CD14-positive monocyte (primary cell): ENCODE data around the gene CASTOR1. TPM values are rescaled to one million over a fixed set of nuclear protein-coding genes. Genes with fewer than 3 reads are reported as not detected.

Experiments
- DNase-seq, 3 donors: peaks; one replicate each; pipeline ENCODE4 v3.0.0-alpha.2; 2011 to 2022
- H2AFZ ChIP-seq: 2 replicates; pipeline ENCODE4 v1.6.0; 2012; ENCODE audit warnings: mild to moderate bottlenecking, low read depth, low read length, inconsistent platforms; ENCODE audit not compliant: insufficient read depth, poor library complexity, severe bottlenecking
- H3K27ac ChIP-seq, 2 donors: 1 replicate in 1 of 2; 2 replicates in 1 of 2; pipeline ENCODE4 v1.5.1; 2012 to 2013; ENCODE audit warnings: low read length in 2 of 2, control low read depth in 1 of 2, inconsistent platforms in 1 of 2, low read depth in 1 of 2, mild to moderate bottlenecking in 1 of 2
- H3K27me3 ChIP-seq, 2 donors: one replicate each; pipeline versions ENCODE4 v1.6.0 to v1.6.1; 2011 to 2013; ENCODE audit warnings: low read length in 2 of 2; ENCODE audit not compliant: control insufficient read depth in 2 of 2, insufficient read depth in 2 of 2
- H3K36me3 ChIP-seq, 2 donors: replicated peaks in 1 of 2; 1 replicate in 1 of 2; 2 replicates in 1 of 2; pipeline versions ENCODE4 v1.5.1 to v1.6.1; 2012 to 2013; ENCODE audit warnings: low read length in 2 of 2, control low read depth in 1 of 2, inconsistent platforms in 1 of 2, mild to moderate bottlenecking in 1 of 2; ENCODE audit not compliant: insufficient read depth in 2 of 2, control insufficient read depth in 1 of 2
- H3K4me1 ChIP-seq, 2 donors: 1 replicate in 1 of 2; 2 replicates in 1 of 2; pipeline versions ENCODE4 v1.5.1 to v1.6.1; 2012 to 2013; ENCODE audit warnings: low read length in 2 of 2, control low read depth in 1 of 2, inconsistent platforms in 1 of 2, mild to moderate bottlenecking in 1 of 2, moderate library complexity in 1 of 2; ENCODE audit not compliant: insufficient read depth in 2 of 2, control insufficient read depth in 1 of 2
- H3K4me2 ChIP-seq: replicated peaks from 2 replicates; pipeline ENCODE3; 2012; ENCODE audit warnings: low read length, moderate library complexity, mild to moderate bottlenecking; ENCODE audit not compliant: poor library complexity, severe bottlenecking; ENCODE audit errors: extremely low read depth
- H3K4me3 ChIP-seq, 3 experiments: fragments of 200-600 bp in 1 of 3; sonication (generic) in 1 of 3; replicated peaks in 1 of 3; 1 replicate in 2 of 3; 2 replicates in 1 of 3; pipeline ENCODE4 v1.5.1; 2011 to 2013; ENCODE audit warnings: low read length in 3 of 3, mild to moderate bottlenecking in 3 of 3, control low read depth in 2 of 3, low read depth in 2 of 3, inconsistent platforms in 1 of 3, moderate library complexity in 1 of 3
- H3K79me2 ChIP-seq: 2 replicates; pipeline ENCODE4 v1.6.0; 2012; ENCODE audit warnings: mild to moderate bottlenecking, control low read depth, inconsistent platforms, low read length, moderate library complexity; ENCODE audit not compliant: insufficient read depth
- H3K9ac ChIP-seq: 2 replicates; pipeline ENCODE4 v1.6.0; 2017; ENCODE audit warnings: low read length, mild to moderate bottlenecking; ENCODE audit not compliant: insufficient read depth, poor library complexity, severe bottlenecking
- H3K9me3 ChIP-seq, 2 donors: replicated peaks in 1 of 2; 1 replicate in 1 of 2; 2 replicates in 1 of 2; pipeline versions ENCODE4 v1.5.1 to v1.6.1; 2012 to 2013; ENCODE audit warnings: low read length in 2 of 2, control low read depth in 1 of 2; ENCODE audit not compliant: control insufficient read depth in 1 of 2, insufficient read depth in 1 of 2
- H4K20me1 ChIP-seq: 2 replicates; pipeline ENCODE4 v1.6.0; 2012; ENCODE audit warnings: mild to moderate bottlenecking, low read length, control low read depth, moderate library complexity; ENCODE audit not compliant: insufficient read depth
- H3K27ac Mint-ChIP-seq, 7 donors: one replicate each; pipeline ENCODE4 v1.8.0; 2020; ENCODE audit warnings: mild to moderate bottlenecking in 7 of 7, mixed read lengths in 7 of 7, moderate library complexity in 6 of 7, inconsistent platforms in 2 of 7
- H3K27me3 Mint-ChIP-seq, 3 donors: one replicate each; pipeline ENCODE4 v1.8.0; 2021 to 2022; ENCODE audit warnings: low read depth in 3 of 3, mild to moderate bottlenecking in 3 of 3, mixed read lengths in 3 of 3, moderate library complexity in 3 of 3, inconsistent platforms in 1 of 3
- H3K36me3 Mint-ChIP-seq, 2 donors: one replicate each; pipeline ENCODE4 v1.8.0; 2020; ENCODE audit warnings: mixed read lengths in 2 of 2, inconsistent platforms in 1 of 2, mild to moderate bottlenecking in 1 of 2
- H3K4me1 Mint-ChIP-seq: one replicate; pipeline ENCODE4 v1.8.0; 2020; ENCODE audit warnings: mild to moderate bottlenecking, mixed read lengths
- H3K4me3 Mint-ChIP-seq, 2 donors: one replicate each; pipeline ENCODE4 v1.8.0; 2020; ENCODE audit warnings: mild to moderate bottlenecking in 2 of 2, mixed read lengths in 2 of 2, moderate library complexity in 1 of 2
- H3K9me3 Mint-ChIP-seq, 7 donors: one replicate each; pipeline ENCODE4 v1.8.0; 2020 to 2022; ENCODE audit warnings: mixed read lengths in 7 of 7, mild to moderate bottlenecking in 6 of 7, moderate library complexity in 6 of 7, inconsistent platforms in 2 of 7
- WGBS: methylation state at CpG from one replicate; pipeline ENCODE4 v1.1.5; 2013; ENCODE audit warnings: missing lambda C conversion rate; ENCODE audit not compliant: insufficient coverage; 5-methylcytosine and 5-hydroxymethylcytosine counted together
- intact Hi-C, 2 donors: fragments of 100-400 bp; cut with micrococcal nuclease; formaldehyde crosslinking; loops; one replicate each; pipeline versions ENCODE4 v1.15.0 to v1.15.1; 2023
- polyA plus RNA-seq, 3 donors: library from polyadenylated mRNA; depleted of rRNA in 1 of 3; unstranded in 2 of 3; stranded (reverse) in 1 of 3; fragments of 300-500 nt in 2 of 3; fragments of >200 nt in 1 of 3; fragmentation: Illumina TruSeq in 2 of 3; gene quantifications; 1 replicate in 2 of 3; 2 replicates in 1 of 3; pipeline ENCODE4 v1.2.3, GENCODE V29; 2012 to 2021
- TF ChIP-seq, protein P1 (sequence below): fragments of 200-600 bp; IDR thresholded peaks from one replicate; pipeline ENCODE4 v1.8.0; 2022; ENCODE audit warnings: antibody characterized with exemption, mild to moderate bottlenecking

CASTOR1 gene
- polyA plus RNA-seq, 3 donors: 6.4 to 15.5 (median 6.5) TPM

DNA sequence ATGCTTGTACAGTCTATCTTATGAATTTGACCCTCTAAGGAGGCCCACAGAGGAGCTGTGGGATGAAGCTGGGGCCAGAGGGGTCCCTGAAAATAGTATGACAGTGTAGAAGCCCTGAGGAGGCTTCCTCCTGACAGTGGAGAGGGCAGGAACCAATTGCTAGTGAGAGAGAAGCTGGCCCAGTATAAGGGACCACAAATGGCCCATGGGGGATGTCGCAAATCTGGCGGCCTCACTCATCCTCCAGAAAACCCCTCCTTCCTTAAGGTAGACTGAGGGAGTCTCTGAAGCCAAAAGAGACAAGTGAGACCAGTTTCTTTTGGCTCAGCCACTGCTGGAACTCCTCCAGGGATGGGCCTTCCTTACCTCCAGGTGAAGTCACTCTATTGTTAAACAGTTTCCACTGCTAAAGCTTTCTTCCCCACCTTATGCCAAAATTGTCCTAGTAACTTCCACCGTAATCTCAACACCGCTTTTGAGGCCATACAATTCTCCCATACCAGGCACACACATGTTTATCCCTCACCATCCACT lies 17.8 kb upstream of the CASTOR1 start:
- H3K27me3 ChIP-seq: no peaks in the 10 kb centered on the region
- no peak overlapping the region for H3K9ac ChIP-seq
- H3K4me3 Mint-ChIP-seq: no peak overlapping the region
- no peak for DNase-seq
- H3K79me2 ChIP-seq: peaks cover 66% of the 10 kb centered on the region
- peaks cover 0 to 2% (median 0%) of the 10 kb centered on the region in 7 donors for H3K9me3 Mint-ChIP-seq
- H3K27ac ChIP-seq: peak overlapping the region; percentile 7 to 87
- no peak overlapping the region for H3K4me2 ChIP-seq
- peaks cover 21 to 25% of the 10 kb centered on the region in 2 donors for H3K36me3 Mint-ChIP-seq
- no peak overlapping the region for H2AFZ ChIP-seq
- 94% methylated on average over 2 of the region's 4 CpGs for WGBS
- TF ChIP-seq, protein P1, sequence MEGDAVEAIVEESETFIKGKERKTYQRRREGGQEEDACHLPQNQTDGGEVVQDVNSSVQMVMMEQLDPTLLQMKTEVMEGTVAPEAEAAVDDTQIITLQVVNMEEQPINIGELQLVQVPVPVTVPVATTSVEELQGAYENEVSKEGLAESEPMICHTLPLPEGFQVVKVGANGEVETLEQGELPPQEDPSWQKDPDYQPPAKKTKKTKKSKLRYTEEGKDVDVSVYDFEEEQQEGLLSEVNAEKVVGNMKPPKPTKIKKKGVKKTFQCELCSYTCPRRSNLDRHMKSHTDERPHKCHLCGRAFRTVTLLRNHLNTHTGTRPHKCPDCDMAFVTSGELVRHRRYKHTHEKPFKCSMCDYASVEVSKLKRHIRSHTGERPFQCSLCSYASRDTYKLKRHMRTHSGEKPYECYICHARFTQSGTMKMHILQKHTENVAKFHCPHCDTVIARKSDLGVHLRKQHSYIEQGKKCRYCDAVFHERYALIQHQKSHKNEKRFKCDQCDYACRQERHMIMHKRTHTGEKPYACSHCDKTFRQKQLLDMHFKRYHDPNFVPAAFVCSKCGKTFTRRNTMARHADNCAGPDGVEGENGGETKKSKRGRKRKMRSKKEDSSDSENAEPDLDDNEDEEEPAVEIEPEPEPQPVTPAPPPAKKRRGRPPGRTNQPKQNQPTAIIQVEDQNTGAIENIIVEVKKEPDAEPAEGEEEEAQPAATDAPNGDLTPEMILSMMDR: no peak
- H4K20me1 ChIP-seq: peaks cover under 1% of the 10 kb centered on the region
- H3K27me3 Mint-ChIP-seq: no peaks in the 10 kb centered on the region
- peak overlapping the region in 5 of 7 donors; percentile 33 to 94 (median 84) for H3K27ac Mint-ChIP-seq
- H3K36me3 ChIP-seq: no peaks in the 10 kb centered on the region
- intact Hi-C loops: loop anchor here in 1 of 2 donors (10.0 kb wide), 1 partner anchor 48 kb away; the partner anchor contains the start of genes CCDC157 and SF3A1
- no peaks in the 10 kb centered on the region for H3K9me3 ChIP-seq
- peak overlapping the region in 1 of 3 experiments; percentile 63 for H3K4me3 ChIP-seq
- peaks cover 96 to 100% of the 10 kb centered on the region in 2 donors for H3K4me1 ChIP-seq
- peaks cover 97% of the 10 kb centered on the region for H3K4me1 Mint-ChIP-seq

DNA sequence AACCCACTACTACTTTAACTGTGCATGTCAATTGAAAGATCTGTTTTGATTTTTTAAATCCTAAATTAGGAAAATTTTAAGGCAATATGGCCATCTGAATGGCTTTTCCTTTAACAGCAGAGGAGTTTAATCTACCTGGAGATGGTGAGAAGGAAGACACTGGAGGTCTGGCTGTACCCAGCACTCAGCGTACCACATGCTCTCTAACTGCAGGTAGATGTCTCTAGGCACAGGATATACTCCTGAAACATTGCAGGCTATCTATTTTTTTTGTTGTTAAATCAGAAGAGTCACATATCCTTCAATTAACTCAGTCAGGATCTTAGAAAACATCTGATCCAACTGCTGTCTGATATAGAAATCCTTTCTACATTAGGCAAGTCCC lies 17.3 kb upstream of the CASTOR1 start:
- no peak overlapping the region for H3K9ac ChIP-seq
- peaks cover 4% of the 10 kb centered on the region for H4K20me1 ChIP-seq

More for the DNA sequence above, 17.3 kb upstream of the CASTOR1 start:
- Histone ChIP-seq H2AFZ (no peak overlapping the region), H3K9me3 (no peaks in the 10 kb centered on the region), H3K36me3 (no peaks in the 10 kb centered on the region), H3K79me2 (peaks cover 61% of the 10 kb centered on the region), H3K4me3 (peak overlapping the region in 1 of 3 experiments; percentile 63), H3K4me1 (peaks cover 96 to 100% of the 10 kb centered on the region in 2 donors), H3K27ac (peak overlapping the region in 1 of 2 donors; percentile 87), H3K4me2 (peak overlapping the region; percentile 64), H3K27me3 (no peaks in the 10 kb centered on the region)
- no peaks in the 10 kb centered on the region for H3K27me3 Mint-ChIP-seq
- peak overlapping the region in 1 of 2 donors; percentile 76 for H3K4me3 Mint-ChIP-seq
- intact Hi-C loops: loop anchor here in 1 of 2 donors (10.0 kb wide), 1 partner anchor 48 kb away; the partner anchor contains the start of genes CCDC157 and SF3A1
- H3K27ac Mint-ChIP-seq: peak overlapping the region; percentile 84 to 95 (median 93)
- WGBS: no CpG with 5 or more reads among the region's 1 CpG
- DNase-seq: no peak
- TF ChIP-seq, protein P1: no peak
- peaks cover 21% of the 10 kb centered on the region in 2 donors for H3K36me3 Mint-ChIP-seq
- peaks cover 0 to 2% (median 0%) of the 10 kb centered on the region in 7 donors for H3K9me3 Mint-ChIP-seq
- peaks cover 97% of the 10 kb centered on the region for H3K4me1 Mint-ChIP-seq
